Type B pancreatic cell (in vitro differentiated cells): Measurements from ENCODE around the gene HOXD4. TPM values are rescaled to one million over a fixed set of nuclear protein-coding genes. Genes with fewer than 3 reads are reported as not detected.

Experiments
- DNase-seq: peaks from one replicate; pipeline ENCODE4 v3.0.0; 2021; ENCODE audit warnings: mixed read lengths; ENCODE audit not compliant: unreplicated experiment; ENCODE audit errors: extremely low spot score
- H3K27ac Mint-ChIP-seq: 2 replicates; pipeline ENCODE4 v1.8.0; 2021; ENCODE audit warnings: mild to moderate bottlenecking, mixed read lengths
- H3K27me3 Mint-ChIP-seq: 2 replicates; pipeline ENCODE4 v1.8.0; 2021; ENCODE audit warnings: mixed read lengths
- H3K36me3 Mint-ChIP-seq: 2 replicates; pipeline ENCODE4 v1.8.0; 2021; ENCODE audit warnings: mixed read lengths
- H3K4me1 Mint-ChIP-seq: one replicate; pipeline ENCODE4 v1.8.0; 2021; ENCODE audit warnings: mixed read lengths; ENCODE audit not compliant: unreplicated experiment
- H3K4me3 Mint-ChIP-seq: 2 replicates; pipeline ENCODE4 v1.8.0; 2021; ENCODE audit warnings: mild to moderate bottlenecking, mixed read lengths
- H3K9me3 Mint-ChIP-seq: 2 replicates; pipeline ENCODE4 v1.8.0; 2021; ENCODE audit warnings: mixed read lengths
- total RNA-seq: library from RNA; stranded (reverse); gene quantifications from 2 replicates; pipeline ENCODE4 v1.2.1, GENCODE V29; 2021; ENCODE audit warnings: low replicate concordance
- TF ChIP-seq, protein P1 (sequence below): fragments of 200-600 bp; sonication (generic); conservative IDR thresholded peaks from 2 replicates; pipeline ENCODE4 v1.5.0; 2021; ENCODE audit warnings: antibody characterized with exemption, mild to moderate bottlenecking

HOXD4 gene
- total RNA-seq, 1 donor from 2014 or later: 37.0 TPM

DNA sequence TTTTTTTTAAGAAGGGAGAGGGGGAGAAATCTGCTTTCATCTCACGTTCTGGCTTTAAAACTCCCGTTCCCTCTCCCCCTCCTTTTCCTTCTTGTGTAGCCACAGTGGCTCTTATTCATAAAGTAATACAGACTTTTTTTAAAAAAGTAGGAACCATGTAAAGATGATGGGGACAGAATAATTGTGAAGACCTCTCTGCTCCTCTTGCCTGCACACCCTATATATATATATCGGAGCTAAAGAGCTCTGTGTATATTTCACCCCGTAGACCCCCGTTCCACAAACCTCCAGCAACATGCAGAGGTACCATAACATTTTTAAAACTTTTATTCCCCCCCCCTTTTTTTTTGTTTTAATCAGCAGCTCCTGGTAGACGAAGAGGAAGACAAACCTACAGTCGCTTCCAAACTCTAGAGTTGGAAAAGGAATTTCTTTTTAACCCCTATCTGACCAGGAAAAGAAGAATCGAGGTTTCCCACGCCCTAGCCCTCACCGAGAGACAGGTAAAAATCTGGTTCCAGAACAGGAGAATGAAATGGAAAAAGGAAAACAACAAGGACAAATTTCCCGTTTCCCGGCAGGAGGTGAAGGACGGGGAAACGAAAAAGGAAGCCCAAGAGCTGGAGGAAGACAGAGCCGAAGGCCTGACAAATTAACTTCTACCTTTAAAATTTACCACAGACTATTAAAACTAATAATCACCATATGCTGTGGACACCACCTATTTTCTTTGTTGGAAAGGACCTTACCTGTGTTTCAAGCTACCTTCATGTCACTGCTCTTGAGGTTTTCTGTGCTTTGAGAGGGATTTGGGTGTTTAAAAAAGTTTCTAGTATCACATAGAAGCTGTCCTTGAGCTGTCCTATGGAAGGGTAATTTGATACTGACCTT, 20.1 kb upstream of the HOXD4 start:
- Mint-ChIP-seq H3K9me3 (no peaks in the 10 kb centered on the region), H3K4me3 (peak overlapping the region; percentile 89), H3K4me1 (peaks cover 37% of the 10 kb centered on the region), H3K36me3 (no peaks in the 10 kb centered on the region), H3K27me3 (peaks cover 89% of the 10 kb centered on the region), H3K27ac (peak overlapping the region; percentile 35)
- DNase-seq: no peak
- TF ChIP-seq, protein P1, sequence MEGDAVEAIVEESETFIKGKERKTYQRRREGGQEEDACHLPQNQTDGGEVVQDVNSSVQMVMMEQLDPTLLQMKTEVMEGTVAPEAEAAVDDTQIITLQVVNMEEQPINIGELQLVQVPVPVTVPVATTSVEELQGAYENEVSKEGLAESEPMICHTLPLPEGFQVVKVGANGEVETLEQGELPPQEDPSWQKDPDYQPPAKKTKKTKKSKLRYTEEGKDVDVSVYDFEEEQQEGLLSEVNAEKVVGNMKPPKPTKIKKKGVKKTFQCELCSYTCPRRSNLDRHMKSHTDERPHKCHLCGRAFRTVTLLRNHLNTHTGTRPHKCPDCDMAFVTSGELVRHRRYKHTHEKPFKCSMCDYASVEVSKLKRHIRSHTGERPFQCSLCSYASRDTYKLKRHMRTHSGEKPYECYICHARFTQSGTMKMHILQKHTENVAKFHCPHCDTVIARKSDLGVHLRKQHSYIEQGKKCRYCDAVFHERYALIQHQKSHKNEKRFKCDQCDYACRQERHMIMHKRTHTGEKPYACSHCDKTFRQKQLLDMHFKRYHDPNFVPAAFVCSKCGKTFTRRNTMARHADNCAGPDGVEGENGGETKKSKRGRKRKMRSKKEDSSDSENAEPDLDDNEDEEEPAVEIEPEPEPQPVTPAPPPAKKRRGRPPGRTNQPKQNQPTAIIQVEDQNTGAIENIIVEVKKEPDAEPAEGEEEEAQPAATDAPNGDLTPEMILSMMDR: no peak

DNA sequence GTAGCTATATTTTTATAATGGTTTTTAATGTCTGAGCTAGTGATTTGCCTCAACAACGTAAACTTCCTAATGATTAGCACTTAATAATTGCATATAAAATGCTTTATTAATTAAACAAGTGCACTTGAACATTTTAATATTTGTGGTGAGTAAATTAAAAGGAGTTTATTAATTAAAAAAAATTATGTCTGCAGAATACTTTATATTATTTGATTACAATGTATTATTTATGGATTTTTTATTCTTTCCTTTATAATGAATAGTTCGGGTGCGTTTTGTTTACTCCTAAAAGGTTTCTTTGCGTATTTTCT, 19.5 kb upstream of the HOXD4 start:
- no peak for DNase-seq
- Mint-ChIP-seq H3K27ac (no peak overlapping the region), H3K27me3 (peaks cover 87% of the 10 kb centered on the region), H3K4me3 (peak overlapping the region; percentile 89), H3K4me1 (peaks cover 37% of the 10 kb centered on the region), H3K9me3 (no peaks in the 10 kb centered on the region), H3K36me3 (no peaks in the 10 kb centered on the region)
- TF ChIP-seq, protein P1: no peak

DNA sequence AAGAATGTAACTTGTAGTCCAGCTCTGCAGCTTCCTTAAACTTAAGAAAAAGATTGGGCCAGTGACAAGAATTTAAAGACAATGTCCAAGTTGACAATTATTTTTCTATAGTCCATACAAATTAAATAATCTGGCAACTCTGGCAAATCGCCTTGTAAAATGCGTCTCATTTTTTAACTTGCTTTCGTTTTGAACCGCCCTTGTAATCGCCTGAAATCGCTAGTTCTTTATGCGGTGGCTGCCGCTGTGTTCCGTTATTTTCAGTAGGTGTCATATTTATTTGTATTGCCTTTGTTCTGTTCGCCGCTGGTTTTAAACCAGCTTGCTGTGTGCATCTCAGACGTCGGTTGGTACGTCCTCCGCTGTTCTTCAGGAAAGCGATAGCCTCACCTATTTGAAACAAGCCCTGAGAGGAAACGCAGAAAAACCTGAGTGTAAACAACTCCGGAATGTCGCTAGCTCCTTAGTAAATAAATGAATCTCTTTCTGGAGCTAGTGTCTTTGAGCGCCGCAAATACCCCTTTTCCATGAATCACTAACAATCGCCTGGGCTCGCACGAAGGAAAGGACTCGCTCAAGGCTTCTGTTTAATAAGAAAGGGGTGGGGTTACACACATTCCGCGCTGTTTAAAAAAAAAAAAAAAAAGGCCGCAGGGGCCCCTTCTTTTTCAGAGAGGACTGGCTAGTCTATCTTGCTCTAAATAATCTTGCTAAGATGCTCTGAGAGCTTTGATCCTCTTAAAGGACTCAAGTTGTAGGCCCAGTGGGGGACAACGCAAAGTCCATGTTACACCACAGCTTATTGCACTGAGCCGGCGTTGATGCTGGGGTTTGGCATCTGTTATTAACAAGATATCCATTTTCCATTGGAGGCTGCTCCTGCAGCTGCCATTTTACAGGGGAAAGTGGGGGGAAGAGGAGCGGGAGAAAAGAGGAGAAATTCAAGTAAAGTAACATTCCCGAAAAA, 18.9 kb upstream of the HOXD4 start:
- Mint-ChIP-seq H3K36me3 (no peaks in the 10 kb centered on the region), H3K27me3 (peaks cover 87% of the 10 kb centered on the region), H3K9me3 (no peaks in the 10 kb centered on the region), H3K27ac (peak overlapping the region; percentile 42), H3K4me3 (peak overlapping the region; percentile 82), H3K4me1 (peaks cover 37% of the 10 kb centered on the region)
- TF ChIP-seq, protein P1: no peak
- no peak for DNase-seq

DNA sequence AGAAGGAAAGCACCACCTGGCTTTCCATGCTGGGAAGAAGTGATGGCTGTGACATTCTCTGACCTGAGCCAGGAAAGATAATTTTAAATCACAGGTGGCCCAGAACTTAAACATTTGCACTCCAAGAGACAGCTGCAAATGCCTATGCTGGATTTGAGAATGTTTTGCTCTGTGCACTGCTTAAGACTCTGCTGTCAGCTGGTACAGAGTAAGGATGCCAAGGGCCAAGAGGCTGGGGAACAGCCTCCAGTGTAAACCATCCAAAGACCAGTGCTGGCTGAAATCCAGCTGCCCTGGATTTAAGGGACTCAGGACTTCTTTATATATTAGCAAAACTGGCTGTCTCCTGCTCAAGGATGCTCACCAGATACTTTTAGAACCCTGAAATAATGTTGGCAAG, 18.0 kb upstream of the HOXD4 start:
- peaks cover 2% of the 10 kb centered on the region for H3K36me3 Mint-ChIP-seq
- H3K27ac Mint-ChIP-seq: no peak overlapping the region
- H3K4me3 Mint-ChIP-seq: peak overlapping the region; percentile 34

DNA sequence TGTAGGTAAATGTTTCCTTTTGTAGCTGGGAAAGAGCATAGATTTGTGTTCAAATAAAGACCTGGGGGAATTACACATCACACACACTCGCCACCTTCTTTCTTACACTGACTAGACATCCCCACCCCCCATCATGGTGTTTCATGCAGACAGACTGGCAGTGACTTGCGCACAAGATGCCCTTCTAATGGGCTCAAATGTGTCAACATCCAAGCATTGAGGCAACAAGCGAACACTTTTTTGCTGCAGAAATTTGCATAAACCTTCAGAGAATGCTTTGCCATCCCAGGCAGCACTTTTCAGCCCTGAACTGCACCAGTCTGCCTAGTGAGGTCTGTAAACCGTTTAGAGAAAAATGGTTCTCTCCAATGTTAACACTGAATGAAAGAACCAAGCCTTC, 17.3 kb upstream of the HOXD4 start:
- H3K9me3 Mint-ChIP-seq: peaks cover 3% of the 10 kb centered on the region
- peaks cover 26% of the 10 kb centered on the region for H3K4me1 Mint-ChIP-seq
- TF ChIP-seq, protein P1: no peak
- H3K4me3 Mint-ChIP-seq: no peak overlapping the region
- no peak overlapping the region for H3K27ac Mint-ChIP-seq
- peaks cover 3% of the 10 kb centered on the region for H3K36me3 Mint-ChIP-seq
- peaks cover 87% of the 10 kb centered on the region for H3K27me3 Mint-ChIP-seq
- DNase-seq: no peak

More for the DNA sequence above, 18.0 kb upstream of the HOXD4 start:
- DNase-seq: no peak
- peaks cover 33% of the 10 kb centered on the region for H3K4me1 Mint-ChIP-seq
- TF ChIP-seq, protein P1: no peak
- H3K27me3 Mint-ChIP-seq: peaks cover 87% of the 10 kb centered on the region
- peaks cover 2% of the 10 kb centered on the region for H3K9me3 Mint-ChIP-seq
